H1 (cell line): Measurements from ENCODE around the gene ANO2. TPM values are rescaled to one million over a fixed set of nuclear protein-coding genes. Genes with fewer than 3 reads are reported as not detected.

Source experiments
- CTCF ChIA-PET: fragments of 300-600 bp; sonication (Branson Sonifier 250); formaldehyde crosslinking; loops from one replicate; lab custom pipeline; 2021; ENCODE audit not compliant: partially characterized antibody; lab: Charles Lee
- POLR2A ChIA-PET: fragments of 300-600 bp; sonication (Branson Sonifier 250); formaldehyde crosslinking; loops from one replicate; lab custom pipeline; 2021; ENCODE audit warnings: inconsistent platforms; ENCODE audit not compliant: partially characterized antibody; lab: Charles Lee
- DNase-seq, 2 experiments: peaks; one replicate each; pipeline versions ENCODE4 v3.0.0 to v3.0.0-alpha.2; 2010 to 2022; ENCODE audit warnings: low spot score in 2 of 2, low read depth in 1 of 2, mixed read lengths in 1 of 2
- FAIRE-seq: peaks from 2 replicates; lab custom pipeline; 2011; peaks lifted over from hg19 to GRCh38; lab: Jason Lieb, UNC
- H2AFZ ChIP-seq: 2 replicates; pipeline ENCODE4 v1.8.1; 2012; ENCODE audit warnings: low read length, inconsistent platforms
- H2AK5ac ChIP-seq: 2 replicates; pipeline ENCODE4 v1.6.1; 2013; ENCODE audit warnings: low read depth, low read length
- H2BK120ac ChIP-seq: replicated peaks from 2 replicates; pipeline ENCODE3; 2013; ENCODE audit warnings: low read depth, low read length, inconsistent platforms
- H2BK12ac ChIP-seq: 2 replicates; pipeline ENCODE4 v1.6.1; 2013; ENCODE audit warnings: low read depth, low read length
- H2BK15ac ChIP-seq: 2 replicates; pipeline ENCODE4 v1.6.1; 2013; ENCODE audit warnings: low read length
- H2BK20ac ChIP-seq: 2 replicates; pipeline ENCODE4 v1.6.1; 2013; ENCODE audit warnings: low read length
- H2BK5ac ChIP-seq: 2 replicates; pipeline ENCODE4 v1.6.1; 2013; ENCODE audit warnings: low read depth, low read length
- H3K14ac ChIP-seq: 2 replicates; pipeline ENCODE4 v1.6.1; 2013; ENCODE audit warnings: inconsistent platforms; ENCODE audit not compliant: insufficient read length
- H3K18ac ChIP-seq: 2 replicates; pipeline ENCODE4 v1.6.1; 2013; ENCODE audit warnings: low read length; ENCODE audit errors: extremely low read depth
- H3K23ac ChIP-seq: 2 replicates; pipeline ENCODE4 v1.6.1; 2013; ENCODE audit warnings: inconsistent platforms; ENCODE audit not compliant: insufficient read length
- H3K23me2 ChIP-seq: 2 replicates; pipeline ENCODE4 v1.6.1; 2013; ENCODE audit warnings: low read depth, low read length
- H3K27ac ChIP-seq: 2 replicates; pipeline ENCODE4 v1.6.1; 2011; ENCODE audit warnings: low read depth, low read length, inconsistent platforms
- H3K27me3 ChIP-seq, 4 experiments: replicated peaks in 1 of 4; 1 replicate in 1 of 4; 2 replicates in 3 of 4; pipeline versions ENCODE4 v1.6.1 to v1.8.1; 2011 to 2013; ENCODE audit warnings: low read length in 3 of 4, mild to moderate bottlenecking in 3 of 4, inconsistent platforms in 2 of 4, mixed read lengths in 2 of 4, moderate library complexity in 1 of 4; ENCODE audit not compliant: control insufficient read depth in 3 of 4, insufficient read depth in 3 of 4; ENCODE audit errors: extremely low read depth in 1 of 4
- H3K36me3 ChIP-seq, 4 experiments: 2 replicates each; pipeline versions ENCODE4 v1.6.1 to v1.8.1; 2011 to 2013; ENCODE audit warnings: mild to moderate bottlenecking in 4 of 4, low read length in 3 of 4, moderate library complexity in 2 of 4, control low read depth in 1 of 4, inconsistent platforms in 1 of 4; ENCODE audit not compliant: insufficient read depth in 4 of 4, control insufficient read depth in 2 of 4
- H3K4ac ChIP-seq: replicated peaks from 2 replicates; pipeline ENCODE3; 2013; ENCODE audit warnings: low read length, low read depth, mixed read lengths, inconsistent platforms; ENCODE audit not compliant: insufficient read length
- H3K4me1 ChIP-seq, 4 experiments: replicated peaks in 1 of 4; 1 replicate in 1 of 4; 2 replicates in 3 of 4; pipeline versions ENCODE4 v1.6.1 to v1.8.1; 2011 to 2013; ENCODE audit warnings: low read length in 3 of 4, inconsistent platforms in 2 of 4, mixed read lengths in 1 of 4; ENCODE audit not compliant: insufficient read depth in 4 of 4, control insufficient read depth in 3 of 4
- H3K4me2 ChIP-seq, 2 experiments: 2 replicates each; pipeline versions ENCODE4 v1.6.1 to v1.8.1; 2011 to 2013; ENCODE audit warnings: low read depth in 2 of 2, low read length in 2 of 2, control low read depth in 1 of 2, inconsistent platforms in 1 of 2, mild to moderate bottlenecking in 1 of 2; ENCODE audit not compliant: insufficient read depth in 1 of 2
- H3K4me3 ChIP-seq, 4 experiments: fragments of 200-600, 300-600 bp in 1 of 4; sonication (generic), shearing (Covaris generic), sonication (Bioruptor Twin) in 1 of 4; 2 replicates each; pipeline versions ENCODE4 v1.5.1 to v1.8.1; 2011 to 2016; ENCODE audit warnings: low read length in 4 of 4, low read depth in 3 of 4, control low read depth in 2 of 4, inconsistent platforms in 2 of 4, mild to moderate bottlenecking in 2 of 4, mixed read lengths in 1 of 4, moderate library complexity in 1 of 4; ENCODE audit not compliant: insufficient read depth in 2 of 4; ENCODE audit errors: extremely low read depth in 1 of 4
- H3K56ac ChIP-seq: replicated peaks from 2 replicates; pipeline ENCODE3; 2013; ENCODE audit warnings: low read depth, mild to moderate bottlenecking, mixed read lengths, low read length, inconsistent platforms; ENCODE audit not compliant: insufficient read length
- H3K79me1 ChIP-seq: 2 replicates; pipeline ENCODE4 v1.6.1; 2013; ENCODE audit warnings: low read depth, low read length, control low read depth
- H3K79me2 ChIP-seq, 2 experiments: 2 replicates each; pipeline versions ENCODE4 v1.6.1 to v1.8.1; 2012 to 2013; ENCODE audit warnings: low read length in 2 of 2, mild to moderate bottlenecking in 2 of 2, inconsistent platforms in 1 of 2; ENCODE audit not compliant: insufficient read depth in 2 of 2, control insufficient read depth in 1 of 2
- H3K9ac ChIP-seq, 4 experiments: replicated peaks in 1 of 4; 1 replicate in 1 of 4; 2 replicates in 3 of 4; pipeline versions ENCODE4 v1.6.1 to v1.8.1; 2011 to 2013; ENCODE audit warnings: low read depth in 3 of 4, low read length in 3 of 4, control low read depth in 2 of 4, mild to moderate bottlenecking in 2 of 4, moderate library complexity in 2 of 4, inconsistent platforms in 1 of 4; ENCODE audit errors: extremely low read depth in 1 of 4
- H3K9me3 ChIP-seq, 2 experiments: 2 replicates each; pipeline versions ENCODE4 v1.6.1 to v1.8.1; 2012 to 2013; ENCODE audit warnings: mild to moderate bottlenecking in 2 of 2, moderate library complexity in 2 of 2, control low read depth in 1 of 2, inconsistent platforms in 1 of 2, low read depth in 1 of 2, low read length in 1 of 2, mixed read lengths in 1 of 2; ENCODE audit not compliant: insufficient read depth in 2 of 2
- H4K20me1 ChIP-seq, 2 experiments: replicated peaks in 1 of 2; 2 replicates each; pipeline versions ENCODE3 to v1.8.1; 2011 to 2013; ENCODE audit warnings: inconsistent platforms in 2 of 2, low read length in 2 of 2, mild to moderate bottlenecking in 1 of 2; ENCODE audit not compliant: insufficient read depth in 2 of 2, control insufficient read depth in 1 of 2
- H4K5ac ChIP-seq: 2 replicates; pipeline ENCODE4 v1.6.1; 2013; ENCODE audit warnings: low read length, low read depth, mixed read lengths, inconsistent platforms; ENCODE audit not compliant: insufficient read length
- H4K8ac ChIP-seq: 2 replicates; pipeline ENCODE4 v1.8.0; 2013; ENCODE audit warnings: mild to moderate bottlenecking, moderate library complexity, low read length, inconsistent platforms; ENCODE audit not compliant: insufficient read depth; ENCODE audit errors: extremely low read depth
- H4K91ac ChIP-seq: replicated peaks from 2 replicates; pipeline ENCODE3; 2013; ENCODE audit warnings: low read length, mixed read lengths, inconsistent platforms; ENCODE audit not compliant: insufficient read length
- SIN3A ChIP-seq, 2 experiments: IDR thresholded peaks in 1 of 2; conservative IDR thresholded peaks in 1 of 2; 2 replicates each; pipeline ENCODE4 v1.6.1; 2011 to 2012; ENCODE audit warnings: low read length in 2 of 2, improper control_type of control experiment in 1 of 2, low read depth in 1 of 2, mild to moderate bottlenecking in 1 of 2
- SIRT6 ChIP-seq: IDR thresholded peaks from one replicate; pipeline ENCODE4 v1.7.1; 2012; ENCODE audit warnings: low read length, inconsistent platforms
- WGBS, 2 experiments: shearing (Covaris generic) in 1 of 2; methylation state at CpG; one replicate each; pipeline versions ENCODE4 v1.1.6 to v1.1.7; 2013 to 2015; ENCODE audit warnings: low lambda C conversion rate in 2 of 2, mixed read lengths in 2 of 2, inconsistent platforms in 1 of 2, low coverage in 1 of 2, missing lambda C conversion rate in 1 of 2; ENCODE audit not compliant: insufficient replicate concordance in 2 of 2, insufficient coverage in 1 of 2, insufficient read length in 1 of 2; ENCODE audit errors: extremely low coverage in 1 of 2, missing lambda C conversion rate in 1 of 2; 5-methylcytosine and 5-hydroxymethylcytosine counted together
- polyA plus RNA-seq, 7 experiments: library from polyadenylated mRNA; depleted of rRNA in 3 of 7; stranded (reverse) in 5 of 7; unstranded in 2 of 7; fragments of >200 nt in 5 of 7; fragments of 200-250 nt in 2 of 7; gene quantifications; 1 replicate in 5 of 7; 2 replicates in 1 of 7; 4 replicates in 1 of 7; pipeline versions ENCODE4 v1.2.1 to v1.2.3, GENCODE V29; 2011 to 2013; ENCODE audit warnings: missing spikeins in 2 of 7, mixed read lengths in 2 of 7
- total RNA-seq: library from RNA; stranded (reverse); fragmentation: NEBNext Ultra II Directional; extraction: Animal tissue kit (Norgen Biotek cat#: 25700); gene quantifications from 2 replicates; pipeline ENCODE4 v1.2.1, GENCODE V29; 2021

The ANO2 gene
- total and polyA plus RNA-seq, 2 of the 8 experiments (the other 6 are each of a cell fraction or from before 2014, with no cell fraction given) = 1.9 to 5.5 TPM

GRCh38 chr12:5944688-5945070, 380 bp downstream of the ANO2 start:
- DNase-seq (no peak), FAIRE-seq (no peak)
- peak overlapping the region; percentile 37 for H2AFZ ChIP-seq

More at GRCh38 chr12:5944688-5945070, 380 bp downstream of the ANO2 start:
- no peak overlapping the region for H4K5ac ChIP-seq
- H3K18ac ChIP-seq = peak overlapping the region; percentile 84; the same call in 1 of the 2 replicates
- peaks cover 2% of the 10 kb centered on the region for H3K23me2 ChIP-seq
- 8% methylated on average over 11 of the region's 12 CpGs; no CpG with 5 or more reads in 1 of the 2 experiments for WGBS, 2 experiments
- peak overlapping the region; percentile 77 to 91 for H3K4me2 ChIP-seq
- H4K8ac ChIP-seq = peak overlapping the region; percentile 93
- H2BK12ac ChIP-seq = no peak overlapping the region; the same call in 1 of the 2 replicates
- no peaks in the 10 kb centered on the region for H3K9me3 ChIP-seq
- no peak overlapping the region for H3K4ac ChIP-seq
- H2BK20ac ChIP-seq = peak overlapping the region; percentile 81; the same call in 1 of the 2 replicates
- no peak overlapping the region for H3K56ac ChIP-seq
- H3K27ac ChIP-seq = no peak overlapping the region
- H3K23ac ChIP-seq = no peak overlapping the region
- H3K9ac ChIP-seq = peak overlapping the region; percentile 45 to 69 (median 58); a peak in 6 of 7 replicates
- no peaks in the 10 kb centered on the region for H3K79me2 ChIP-seq
- peak overlapping the region; percentile 62; the same call in 1 of the 2 replicates for H2BK15ac ChIP-seq
- peaks cover 4 to 23% (median 10%) of the 10 kb centered on the region in 4 experiments; a peak in 5 of 7 replicates for H3K27me3 ChIP-seq
- H4K91ac ChIP-seq = peak overlapping the region; percentile 35
- peaks cover 0 to 5% (median 2%) of the 10 kb centered on the region in 4 experiments; a peak in 4 of 7 replicates for H3K4me1 ChIP-seq
- no peaks in the 10 kb centered on the region for H3K79me1 ChIP-seq
- H2BK120ac ChIP-seq = no peak overlapping the region
- POLR2A ChIA-PET = interaction anchor here (1.1 to 1.8 kb wide), 8 partner anchors 20 to 224 kb away, joined by 3 to 5 read pairs (median 4); no protein-coding TSS in a partner anchor
- TF ChIP-seq SIN3A (conservative IDR thresholded peaks at IDR 0.05 in 1 of 2, IDR thresholded peaks at IDR 0.05 in 1 of 2; ENCODE audit: low read depth in 1 of 2, low read length in 2 of 2) (peak in 1 of 2 experiments; percentile 10; a peak in 1 of 4 replicates), SIRT6 (no peak)
- H2BK5ac ChIP-seq = no peak overlapping the region
- H2AK5ac ChIP-seq = no peak overlapping the region
- peak overlapping the region; percentile 64 to 91 (median 82) for H3K4me3 ChIP-seq
- H3K36me3 ChIP-seq = no peaks in the 10 kb centered on the region
- H3K14ac ChIP-seq = no peak overlapping the region
- CTCF ChIA-PET = interaction anchor here (0.9 to 1.6 kb wide), 2 partner anchors 25 to 149 kb away, joined by 3 read pairs; no protein-coding TSS in a partner anchor
- H4K20me1 ChIP-seq = no peaks in the 10 kb centered on the region
